Nephron progenitor cell (in vitro differentiated cells): ENCODE data around the gene LRRC4C.

Source experiments
- DNase-seq: peaks from one replicate; pipeline ENCODE4 v3.0.0; 2021
- H3K27ac Mint-ChIP-seq: 2 replicates; pipeline ENCODE4 v1.8.0; 2021; ENCODE audit warnings: mild to moderate bottlenecking, moderate library complexity, mixed read lengths
- H3K27me3 Mint-ChIP-seq: 2 replicates; pipeline ENCODE4 v1.8.0; 2021; ENCODE audit warnings: mild to moderate bottlenecking, low read depth, mixed read lengths; ENCODE audit not compliant: poor library complexity
- H3K36me3 Mint-ChIP-seq: 2 replicates; pipeline ENCODE4 v1.8.0; 2021; ENCODE audit warnings: low read depth, mixed read lengths
- H3K4me1 Mint-ChIP-seq: 2 replicates; pipeline ENCODE4 v1.8.0; 2021; ENCODE audit warnings: mixed read lengths
- H3K4me3 Mint-ChIP-seq: 2 replicates; pipeline ENCODE4 v1.8.0; 2021; ENCODE audit warnings: mild to moderate bottlenecking, moderate library complexity, mixed read lengths
- H3K9me3 Mint-ChIP-seq: 2 replicates; pipeline ENCODE4 v1.8.0; 2021; ENCODE audit warnings: mild to moderate bottlenecking, moderate library complexity, mixed read lengths
- TF ChIP-seq, protein P1 (sequence below): fragments of 200-600 bp; sonication (generic); IDR thresholded peaks from 2 replicates; pipeline ENCODE4 v1.5.0; 2021; ENCODE audit warnings: antibody characterized with exemption

The LRRC4C gene

DNA sequence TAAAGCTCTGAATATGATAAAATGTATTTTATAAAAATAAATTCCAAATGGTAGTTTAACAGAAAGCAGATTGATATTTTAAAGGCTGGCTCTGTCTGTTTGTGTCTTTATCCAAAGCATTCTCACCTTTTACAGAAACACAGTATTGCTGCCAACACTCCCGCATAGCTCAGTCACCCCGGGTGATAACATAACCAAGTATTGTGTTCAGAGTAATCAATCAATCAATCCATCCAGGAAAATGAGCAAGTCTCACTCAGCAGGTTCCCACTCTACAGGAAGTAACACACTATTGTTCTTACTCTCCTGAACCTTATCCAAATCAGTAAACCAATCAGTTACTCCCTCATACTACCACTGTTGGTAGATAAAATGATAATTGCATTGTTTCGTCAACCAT, 203.4 kb downstream of the LRRC4C start:
- TF ChIP-seq, protein P1, sequence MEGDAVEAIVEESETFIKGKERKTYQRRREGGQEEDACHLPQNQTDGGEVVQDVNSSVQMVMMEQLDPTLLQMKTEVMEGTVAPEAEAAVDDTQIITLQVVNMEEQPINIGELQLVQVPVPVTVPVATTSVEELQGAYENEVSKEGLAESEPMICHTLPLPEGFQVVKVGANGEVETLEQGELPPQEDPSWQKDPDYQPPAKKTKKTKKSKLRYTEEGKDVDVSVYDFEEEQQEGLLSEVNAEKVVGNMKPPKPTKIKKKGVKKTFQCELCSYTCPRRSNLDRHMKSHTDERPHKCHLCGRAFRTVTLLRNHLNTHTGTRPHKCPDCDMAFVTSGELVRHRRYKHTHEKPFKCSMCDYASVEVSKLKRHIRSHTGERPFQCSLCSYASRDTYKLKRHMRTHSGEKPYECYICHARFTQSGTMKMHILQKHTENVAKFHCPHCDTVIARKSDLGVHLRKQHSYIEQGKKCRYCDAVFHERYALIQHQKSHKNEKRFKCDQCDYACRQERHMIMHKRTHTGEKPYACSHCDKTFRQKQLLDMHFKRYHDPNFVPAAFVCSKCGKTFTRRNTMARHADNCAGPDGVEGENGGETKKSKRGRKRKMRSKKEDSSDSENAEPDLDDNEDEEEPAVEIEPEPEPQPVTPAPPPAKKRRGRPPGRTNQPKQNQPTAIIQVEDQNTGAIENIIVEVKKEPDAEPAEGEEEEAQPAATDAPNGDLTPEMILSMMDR, result no peak
- H3K27me3 Mint-ChIP-seq, result no peaks in the 10 kb centered on the region
- no peaks in the 10 kb centered on the region for H3K4me1 Mint-ChIP-seq
- no peak overlapping the region for H3K27ac Mint-ChIP-seq
- DNase-seq, result no peak
- no peak overlapping the region for H3K4me3 Mint-ChIP-seq
- no peaks in the 10 kb centered on the region for H3K36me3 Mint-ChIP-seq
- H3K9me3 Mint-ChIP-seq, result no peaks in the 10 kb centered on the region

DNA sequence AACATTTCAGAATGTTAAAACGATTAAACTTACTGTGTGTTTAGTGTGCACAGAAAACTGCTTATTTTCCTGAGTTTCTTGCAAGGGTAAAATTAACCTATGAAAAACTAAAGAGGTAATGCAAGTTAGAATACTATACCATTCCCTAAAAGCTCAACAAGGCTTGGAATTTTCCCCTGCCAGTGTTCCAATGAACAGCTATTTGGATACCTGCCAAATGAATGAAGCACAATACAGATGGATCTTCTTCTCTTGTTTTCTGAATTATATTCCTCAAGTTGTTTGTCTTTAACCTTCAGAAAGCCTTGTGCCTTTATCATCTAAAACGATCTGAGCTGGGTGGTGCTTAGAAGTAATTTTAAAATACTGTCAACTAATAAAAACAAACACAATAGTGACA, 204.5 kb downstream of the LRRC4C start:
- no peak for DNase-seq
- no peaks in the 10 kb centered on the region for H3K9me3 Mint-ChIP-seq
- no peaks in the 10 kb centered on the region for H3K27me3 Mint-ChIP-seq
- no peak overlapping the region for H3K27ac Mint-ChIP-seq
- H3K36me3 Mint-ChIP-seq, result no peaks in the 10 kb centered on the region
- TF ChIP-seq, protein P1, result no peak
- no peak overlapping the region for H3K4me3 Mint-ChIP-seq
- no peaks in the 10 kb centered on the region for H3K4me1 Mint-ChIP-seq

DNA sequence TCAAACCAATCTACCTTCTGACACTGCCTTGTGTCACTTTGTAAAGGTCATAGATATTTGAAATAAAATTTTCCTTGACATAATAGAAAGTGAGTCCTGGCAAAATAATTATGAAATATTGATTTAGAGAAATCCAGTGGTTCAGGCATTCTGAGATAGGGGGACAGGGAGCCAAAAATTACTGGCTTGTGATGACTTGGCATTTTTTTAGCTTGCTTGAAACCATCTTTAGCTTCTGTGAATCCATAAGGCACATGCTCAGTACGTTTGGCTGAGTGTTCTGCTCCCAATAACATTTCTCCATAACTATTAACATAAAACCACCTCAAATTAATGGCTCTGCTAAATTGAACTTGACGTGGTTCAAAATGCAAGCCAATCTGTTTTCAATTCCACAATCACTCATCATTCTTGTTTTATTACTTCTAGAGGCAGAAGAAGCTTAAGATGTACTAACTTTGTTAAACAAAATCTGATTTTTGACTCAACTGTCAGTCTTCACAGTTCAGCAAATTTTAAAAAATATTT, 209.0 kb downstream of the LRRC4C start:
- Mint-ChIP-seq H3K9me3 (no peaks in the 10 kb centered on the region), H3K27ac (no peak overlapping the region), H3K36me3 (no peaks in the 10 kb centered on the region), H3K4me3 (no peak overlapping the region), H3K27me3 (no peaks in the 10 kb centered on the region), H3K4me1 (no peaks in the 10 kb centered on the region)
- DNase-seq, result no peak
- TF ChIP-seq, protein P1, result no peak

DNA sequence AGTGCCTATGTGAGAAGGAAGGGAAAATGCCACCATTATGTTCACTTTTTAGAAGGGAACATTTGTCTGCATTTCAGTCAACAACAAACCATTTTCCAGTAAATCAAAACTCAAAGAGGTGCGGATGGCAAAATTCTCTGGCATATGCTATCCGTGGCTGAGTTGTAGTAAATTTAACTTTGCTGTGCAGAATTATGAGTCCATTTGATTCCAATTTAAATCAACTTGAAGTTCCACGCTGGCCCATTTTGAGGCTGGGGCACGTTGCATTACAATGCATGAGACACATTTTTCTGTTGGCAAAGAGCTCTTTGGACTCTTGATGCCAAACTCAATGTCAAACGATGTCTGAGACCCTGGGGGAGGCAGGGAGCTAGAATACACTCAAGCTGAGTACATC, 211.8 kb downstream of the LRRC4C start:
- Mint-ChIP-seq H3K27ac (no peak overlapping the region), H3K36me3 (no peaks in the 10 kb centered on the region)

DNA sequence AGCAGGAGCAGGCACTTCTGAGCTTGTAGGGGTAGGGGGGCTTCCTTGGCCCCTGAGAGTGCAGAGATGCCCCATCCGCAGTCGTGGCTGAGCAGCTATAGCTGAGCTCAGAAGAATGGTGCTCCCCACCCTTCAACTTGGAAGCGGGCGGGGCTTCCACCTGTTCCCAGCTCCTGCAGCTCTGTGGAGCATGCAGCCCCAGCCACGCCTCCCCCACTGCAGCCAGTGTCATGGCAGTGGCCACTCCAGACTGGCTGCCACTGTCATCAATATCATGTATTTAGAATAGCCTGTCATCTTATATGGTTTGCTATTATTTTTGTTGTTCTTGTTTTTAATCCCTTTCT, 213.1 kb downstream of the LRRC4C start:
- Mint-ChIP-seq H3K4me1 (no peaks in the 10 kb centered on the region), H3K27ac (no peak overlapping the region), H3K4me3 (no peak overlapping the region), H3K9me3 (no peaks in the 10 kb centered on the region), H3K27me3 (no peaks in the 10 kb centered on the region), H3K36me3 (no peaks in the 10 kb centered on the region)
- no peak for DNase-seq
- TF ChIP-seq, protein P1, result no peak

More for the DNA sequence above, 211.8 kb downstream of the LRRC4C start:
- TF ChIP-seq, protein P1, result no peak
- H3K27me3 Mint-ChIP-seq, result no peaks in the 10 kb centered on the region
- H3K4me1 Mint-ChIP-seq, result no peaks in the 10 kb centered on the region
- H3K9me3 Mint-ChIP-seq, result no peaks in the 10 kb centered on the region
- no peak for DNase-seq
- H3K4me3 Mint-ChIP-seq, result no peak overlapping the region

DNA sequence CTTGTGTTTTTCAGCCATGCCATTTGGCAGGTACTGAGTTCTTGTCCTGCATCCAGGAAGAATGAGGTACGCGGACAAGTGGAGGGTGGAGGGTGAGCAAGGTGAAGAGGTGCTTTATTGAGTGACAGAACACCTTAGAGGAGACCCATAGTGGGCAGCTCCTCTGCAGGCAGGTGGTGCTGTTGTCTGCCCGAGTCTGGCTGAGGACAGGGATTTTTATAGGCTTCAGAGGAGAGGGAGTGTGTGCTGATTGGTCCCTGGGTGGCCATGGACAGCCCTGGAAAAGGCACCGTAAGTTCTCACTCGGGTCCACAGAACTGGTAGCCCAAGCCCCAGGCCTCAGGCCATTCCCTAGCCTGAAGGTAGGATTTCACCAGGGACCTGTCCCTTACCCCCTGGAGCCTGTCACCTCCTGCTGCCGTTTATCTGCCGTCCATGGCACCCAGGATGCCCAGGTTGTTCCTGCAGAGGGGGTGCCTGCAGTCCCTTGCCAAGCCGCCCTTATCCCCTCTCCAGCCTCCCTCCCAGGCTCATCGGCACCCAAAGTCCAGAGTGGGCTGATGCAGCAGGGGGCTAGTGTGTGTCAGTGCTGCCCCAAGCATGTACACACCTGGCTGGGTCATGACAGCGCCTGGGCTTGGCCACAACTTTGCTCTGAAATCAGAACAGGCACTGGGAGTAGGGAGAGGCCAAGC, 213.6 kb downstream of the LRRC4C start:
- no peak for DNase-seq
- Mint-ChIP-seq H3K27me3 (no peaks in the 10 kb centered on the region), H3K27ac (no peak overlapping the region), H3K4me3 (no peak overlapping the region), H3K36me3 (no peaks in the 10 kb centered on the region), H3K9me3 (no peaks in the 10 kb centered on the region), H3K4me1 (no peaks in the 10 kb centered on the region)
- TF ChIP-seq, protein P1, result no peak
